IgD-negative memory B cell (primary cell): ENCODE measurements around the gene SCARB1. TPM values are rescaled to one million over a fixed set of nuclear protein-coding genes. Genes with fewer than 3 reads are reported as not detected.

ENCODE experiments used
- H3K27ac Mint-ChIP-seq, 3 donors: one replicate each; pipeline ENCODE4 v1.8.0; 2020 to 2022; ENCODE audit warnings: mild to moderate bottlenecking in 3 of 3, mixed read lengths in 3 of 3, moderate library complexity in 1 of 3
- H3K27me3 Mint-ChIP-seq: one replicate; pipeline ENCODE4 v1.8.0; 2021; ENCODE audit warnings: mixed read lengths
- H3K36me3 Mint-ChIP-seq: one replicate; pipeline ENCODE4 v1.8.0; 2020; ENCODE audit warnings: mild to moderate bottlenecking, mixed read lengths
- H3K4me1 Mint-ChIP-seq, 3 donors: one replicate each; pipeline ENCODE4 v1.8.0; 2020 to 2022; ENCODE audit warnings: mixed read lengths in 3 of 3, mild to moderate bottlenecking in 1 of 3
- H3K4me3 Mint-ChIP-seq, 4 donors: one replicate each; pipeline ENCODE4 v1.8.0; 2020 to 2022; ENCODE audit warnings: mild to moderate bottlenecking in 4 of 4, mixed read lengths in 4 of 4, moderate library complexity in 3 of 4
- H3K9me3 Mint-ChIP-seq, 3 donors: one replicate each; pipeline ENCODE4 v1.8.0; 2020 to 2021; ENCODE audit warnings: mixed read lengths in 3 of 3, mild to moderate bottlenecking in 1 of 3
- polyA plus RNA-seq: library from polyadenylated mRNA; unstranded; fragments of 300-500 nt; fragmentation: Illumina TruSeq; gene quantifications from one replicate; pipeline ENCODE4 v1.2.3, GENCODE V29; 2021

Gene SCARB1
- polyA plus RNA-seq, 1 donor from 2014 or later, result 23.9 TPM

DNA sequence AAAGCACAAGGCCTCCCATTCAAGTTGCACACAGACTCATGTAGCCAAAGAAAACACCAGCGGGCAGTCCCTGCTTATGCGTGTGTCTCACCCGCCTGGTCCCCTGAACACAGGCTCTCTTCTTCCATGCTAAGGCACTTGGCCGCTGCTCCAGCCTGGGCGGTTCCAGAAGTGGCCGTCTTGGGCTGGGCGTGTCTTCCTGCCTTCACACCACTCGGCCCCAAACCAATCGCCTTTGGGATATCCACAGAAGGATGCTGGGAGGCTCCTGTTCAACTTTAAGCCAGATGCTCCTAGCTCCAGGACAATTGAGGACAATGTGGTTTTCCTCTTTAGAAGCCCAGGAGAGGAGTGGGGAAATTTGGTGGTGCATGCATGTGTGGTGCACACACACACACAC is 2.2 kb downstream of the SCARB1 start:
- H3K27me3 Mint-ChIP-seq, result no peaks in the 10 kb centered on the region
- H3K36me3 Mint-ChIP-seq, result peaks cover 2% of the 10 kb centered on the region
- no peaks in the 10 kb centered on the region for H3K9me3 Mint-ChIP-seq
- H3K4me3 Mint-ChIP-seq, result peak overlapping the region; percentile 53 to 92 (median 84)
- peaks cover 27 to 29% (median 27%) of the 10 kb centered on the region in 3 donors for H3K4me1 Mint-ChIP-seq
- peak overlapping the region in 1 of 3 donors; percentile 72 for H3K27ac Mint-ChIP-seq

DNA sequence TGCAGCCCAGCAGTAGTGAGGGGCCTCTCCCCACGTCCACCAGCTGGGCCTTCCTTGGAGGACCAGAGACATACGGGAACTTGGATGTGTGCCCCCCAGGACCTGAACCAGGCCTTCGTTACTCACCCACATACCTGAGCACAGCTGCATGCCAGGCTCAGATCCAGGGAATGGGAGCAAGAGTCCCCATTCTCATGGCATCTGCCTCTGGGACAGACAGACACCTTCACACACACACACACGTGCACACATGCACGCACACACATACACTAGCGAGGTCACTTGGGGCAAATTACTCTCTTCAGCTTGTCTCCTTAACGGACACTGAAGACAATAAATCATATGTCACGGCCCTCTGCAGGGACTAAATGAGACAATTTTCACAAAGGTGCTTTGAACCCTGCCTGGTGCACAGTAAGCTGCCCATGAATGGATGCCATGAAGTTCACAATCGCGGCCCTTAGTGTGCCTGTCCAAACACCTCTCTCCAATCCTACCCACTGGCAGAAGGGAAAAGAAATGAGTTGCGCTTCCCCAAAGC is 5.7 kb downstream of the SCARB1 start:
- H3K4me3 Mint-ChIP-seq, result no peak overlapping the region
- peaks cover 4% of the 10 kb centered on the region for H3K36me3 Mint-ChIP-seq
- H3K27ac Mint-ChIP-seq, result peak overlapping the region in 1 of 3 donors; percentile 23
- H3K9me3 Mint-ChIP-seq, result no peaks in the 10 kb centered on the region
- peaks cover 30 to 34% (median 34%) of the 10 kb centered on the region in 3 donors for H3K4me1 Mint-ChIP-seq
- H3K27me3 Mint-ChIP-seq, result no peaks in the 10 kb centered on the region

DNA sequence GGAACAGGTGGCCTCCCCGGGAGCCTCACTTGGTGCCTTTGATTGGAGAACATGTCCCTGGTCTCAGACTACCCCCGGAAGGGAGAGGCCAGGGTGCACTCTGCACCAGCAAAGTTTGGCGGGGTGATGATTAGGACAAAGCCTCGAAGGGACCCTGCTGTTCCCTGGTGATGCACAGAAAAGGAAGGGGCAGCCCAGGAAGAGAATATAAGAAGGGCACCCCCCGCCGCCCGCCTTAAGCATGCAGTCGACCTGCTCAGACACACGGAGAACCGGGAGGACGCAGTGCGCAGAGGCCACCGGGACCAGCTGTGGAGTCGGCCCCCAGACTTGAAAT is 6.9 kb downstream of the SCARB1 start:
- H3K9me3 Mint-ChIP-seq, result no peaks in the 10 kb centered on the region
- peak overlapping the region in 1 of 3 donors; percentile 48 for H3K27ac Mint-ChIP-seq
- peaks cover 19 to 25% (median 22%) of the 10 kb centered on the region in 3 donors for H3K4me1 Mint-ChIP-seq
- no peaks in the 10 kb centered on the region for H3K27me3 Mint-ChIP-seq
- H3K36me3 Mint-ChIP-seq, result peaks cover 4% of the 10 kb centered on the region
- H3K4me3 Mint-ChIP-seq, result no peak overlapping the region

DNA sequence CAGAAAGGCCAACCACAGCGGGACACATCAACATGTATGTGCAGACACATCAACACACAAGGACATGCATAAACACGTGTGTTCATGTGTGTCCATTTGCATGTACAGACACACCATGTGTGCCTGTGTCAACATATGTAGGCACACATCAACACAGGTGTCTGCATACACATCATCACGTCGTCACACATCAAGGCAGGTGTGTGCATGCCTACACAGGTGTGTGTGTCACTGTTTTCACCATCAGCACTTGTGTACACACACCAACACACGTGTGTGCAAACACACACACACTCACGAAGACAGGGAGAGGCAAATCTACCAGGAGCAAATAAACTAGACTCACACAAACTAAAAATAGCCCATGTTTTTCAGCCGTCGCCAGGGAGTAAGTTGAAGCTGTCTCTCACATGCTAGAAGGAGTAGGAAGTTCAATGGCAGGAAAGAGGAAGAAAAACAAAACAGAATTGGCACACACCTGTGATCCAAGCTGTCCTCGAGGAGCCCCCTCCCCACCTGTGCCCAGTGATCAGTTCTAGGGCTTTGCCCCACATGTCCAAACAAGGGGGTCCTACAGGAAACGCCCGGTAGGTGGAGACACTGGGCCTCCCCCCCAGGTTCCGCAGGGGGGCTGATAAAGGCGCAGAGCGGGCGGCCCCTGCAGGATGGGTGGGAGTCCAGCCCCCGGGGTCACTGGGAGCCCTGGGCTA is 7.4 kb downstream of the SCARB1 start:
- peak overlapping the region in 2 of 4 donors; percentile 35 to 68 for H3K4me3 Mint-ChIP-seq
- peak overlapping the region in 1 of 3 donors; percentile 48 for H3K27ac Mint-ChIP-seq

DNA sequence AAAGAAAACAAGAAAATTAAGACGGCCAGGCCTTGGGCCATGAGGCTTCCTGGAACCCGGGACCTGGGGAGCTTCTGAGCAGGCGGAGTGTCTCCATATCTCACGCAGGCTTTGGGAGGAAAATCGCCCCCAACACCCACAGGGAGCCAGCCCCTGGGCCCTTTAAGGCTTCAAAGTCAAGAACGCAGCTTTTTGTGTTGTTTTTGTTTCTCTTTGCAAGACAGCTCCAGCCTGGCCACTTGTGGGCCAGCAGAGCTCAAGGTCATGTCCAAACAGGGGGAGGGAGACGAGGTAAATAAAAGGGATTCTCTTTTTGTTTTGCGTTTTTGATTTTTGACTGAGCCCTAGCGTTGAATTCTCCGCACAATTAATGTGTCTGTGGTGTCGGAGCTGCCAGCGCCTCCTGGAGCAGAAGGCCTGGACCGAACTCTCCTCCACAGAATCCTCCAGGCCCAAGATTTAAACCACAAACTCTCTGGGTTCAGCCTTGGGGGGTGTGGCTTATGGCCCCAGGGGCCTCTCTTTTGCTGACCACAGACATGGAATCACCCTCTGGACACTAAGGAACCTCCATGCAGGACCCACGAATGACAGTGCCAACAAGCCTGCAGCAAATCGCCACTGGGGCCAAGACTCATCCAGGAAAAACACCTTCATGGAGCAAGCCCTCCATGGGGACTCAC is 8.2 kb downstream of the SCARB1 start:
- no peak overlapping the region for H3K27ac Mint-ChIP-seq
- H3K9me3 Mint-ChIP-seq, result no peaks in the 10 kb centered on the region
- H3K36me3 Mint-ChIP-seq, result peaks cover 4% of the 10 kb centered on the region
- no peak overlapping the region for H3K4me3 Mint-ChIP-seq
- H3K4me1 Mint-ChIP-seq, result peaks cover 9 to 18% (median 9%) of the 10 kb centered on the region in 3 donors
- no peaks in the 10 kb centered on the region for H3K27me3 Mint-ChIP-seq

More for the DNA sequence above, 7.4 kb downstream of the SCARB1 start:
- H3K27me3 Mint-ChIP-seq, result no peaks in the 10 kb centered on the region
- H3K9me3 Mint-ChIP-seq, result no peaks in the 10 kb centered on the region
- H3K36me3 Mint-ChIP-seq, result peaks cover 4% of the 10 kb centered on the region
- peaks cover 14 to 21% (median 18%) of the 10 kb centered on the region in 3 donors for H3K4me1 Mint-ChIP-seq

DNA sequence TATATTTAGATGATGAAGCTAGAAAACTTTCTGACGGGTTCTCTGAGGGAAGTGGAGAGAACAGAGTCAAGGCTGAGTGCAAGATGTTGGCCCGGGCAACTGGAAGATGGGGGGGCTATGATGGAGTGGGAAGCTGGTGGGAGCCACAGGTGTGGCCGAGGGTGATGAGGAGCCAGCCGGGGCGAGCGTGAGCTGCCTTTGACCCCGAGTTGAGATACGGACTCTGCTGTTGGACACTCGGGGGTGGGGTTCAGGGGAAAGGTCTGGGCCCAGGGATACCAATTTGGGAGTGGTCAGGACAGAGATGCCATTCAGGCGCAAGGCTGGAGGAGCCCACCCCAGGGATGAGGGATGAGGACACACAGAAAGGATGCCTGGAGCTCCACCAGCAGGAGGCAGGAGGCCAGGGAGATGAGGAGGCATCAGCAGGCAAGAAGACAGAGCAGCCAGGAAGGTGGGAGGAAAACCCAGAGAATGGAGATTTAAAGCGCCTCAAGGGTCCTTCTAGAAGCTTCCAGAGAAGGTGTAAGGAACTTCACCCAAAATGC is 9.0 kb downstream of the SCARB1 start:
- Mint-ChIP-seq H3K36me3 (peaks cover 4% of the 10 kb centered on the region), H3K9me3 (no peaks in the 10 kb centered on the region), H3K27me3 (no peaks in the 10 kb centered on the region), H3K27ac (peak overlapping the region in 2 of 3 donors; percentile 69 to 92), H3K4me3 (peak overlapping the region in 2 of 4 donors; percentile 76 to 85), H3K4me1 (peaks cover 7 to 18% (median 9%) of the 10 kb centered on the region in 3 donors)

DNA sequence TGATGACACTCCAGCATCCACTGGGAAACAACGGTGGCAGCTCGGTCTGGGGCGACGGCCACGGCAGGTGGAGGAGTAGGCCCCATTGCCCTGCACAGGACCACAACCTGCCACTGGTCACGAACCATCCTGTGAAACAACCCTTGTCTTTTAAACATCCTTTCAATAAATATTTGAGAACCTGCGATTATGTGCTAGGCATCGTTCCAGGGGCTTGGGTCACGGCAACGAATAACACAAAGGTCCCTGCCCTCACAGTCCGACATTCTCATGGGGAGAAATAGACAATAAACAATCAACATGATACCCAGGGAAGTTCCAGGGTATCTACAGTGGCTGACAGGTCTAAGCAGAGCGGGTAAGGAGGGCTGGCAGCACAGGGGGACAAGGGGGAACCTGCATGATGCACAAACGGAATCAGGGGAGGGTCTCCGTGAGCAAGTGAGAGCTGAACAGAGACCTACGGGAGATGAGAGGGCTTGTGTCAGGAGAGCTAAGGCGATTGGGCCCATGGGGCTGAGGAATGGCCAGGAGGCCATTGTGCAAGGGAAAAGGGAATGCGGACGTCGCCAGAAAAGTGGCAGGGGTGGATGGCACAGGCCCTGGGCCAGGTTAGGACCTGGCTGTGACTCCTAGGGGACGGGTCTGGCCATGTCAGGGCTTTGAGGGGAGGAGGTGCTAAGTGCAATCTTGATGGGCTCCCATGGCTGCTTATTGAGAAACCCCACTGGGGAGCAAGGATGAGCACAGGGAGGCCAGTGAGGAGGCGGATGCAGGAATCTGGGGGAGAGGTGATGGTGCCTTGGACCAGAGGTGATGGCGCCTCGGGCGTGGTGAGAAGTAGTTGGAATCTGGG is 9.7 kb downstream of the SCARB1 start:
- Mint-ChIP-seq H3K27me3 (no peaks in the 10 kb centered on the region), H3K9me3 (no peaks in the 10 kb centered on the region), H3K4me1 (peaks cover 7 to 18% (median 9%) of the 10 kb centered on the region in 3 donors), H3K27ac (peak overlapping the region in 2 of 3 donors; percentile 69 to 92), H3K4me3 (peak overlapping the region in 1 of 4 donors; percentile 25), H3K36me3 (peaks cover 4% of the 10 kb centered on the region)

DNA sequence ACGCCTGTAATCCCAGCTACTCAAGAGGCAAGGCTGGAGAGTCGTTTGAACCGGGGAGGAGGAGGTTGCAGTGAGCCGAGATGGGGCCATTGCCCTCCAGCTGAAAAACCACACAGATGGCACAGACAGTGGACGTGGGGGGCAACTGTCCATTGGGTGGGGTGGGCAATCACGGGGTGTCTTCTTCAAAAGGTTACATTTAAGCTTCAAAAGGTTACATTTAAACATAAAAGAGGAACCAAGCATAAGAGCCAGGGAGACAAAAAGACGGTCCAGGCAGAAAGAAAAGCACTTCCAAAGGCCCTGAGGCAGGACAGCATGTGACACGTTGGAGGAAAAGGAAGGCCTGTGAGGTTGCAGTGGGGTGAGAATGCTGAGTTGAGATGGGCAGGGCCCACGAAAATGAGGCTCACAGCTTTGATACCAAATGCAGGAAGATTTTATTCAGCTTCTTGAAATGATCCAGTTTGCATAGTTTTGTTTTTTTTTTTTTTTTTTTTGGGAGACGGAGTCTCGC is 10.7 kb downstream of the SCARB1 start:
- H3K4me1 Mint-ChIP-seq, result peaks cover 7 to 18% (median 9%) of the 10 kb centered on the region in 3 donors
- no peak overlapping the region for H3K27ac Mint-ChIP-seq
- peaks cover 5% of the 10 kb centered on the region for H3K36me3 Mint-ChIP-seq
- no peaks in the 10 kb centered on the region for H3K9me3 Mint-ChIP-seq
- H3K4me3 Mint-ChIP-seq, result no peak overlapping the region
- H3K27me3 Mint-ChIP-seq, result no peaks in the 10 kb centered on the region

DNA sequence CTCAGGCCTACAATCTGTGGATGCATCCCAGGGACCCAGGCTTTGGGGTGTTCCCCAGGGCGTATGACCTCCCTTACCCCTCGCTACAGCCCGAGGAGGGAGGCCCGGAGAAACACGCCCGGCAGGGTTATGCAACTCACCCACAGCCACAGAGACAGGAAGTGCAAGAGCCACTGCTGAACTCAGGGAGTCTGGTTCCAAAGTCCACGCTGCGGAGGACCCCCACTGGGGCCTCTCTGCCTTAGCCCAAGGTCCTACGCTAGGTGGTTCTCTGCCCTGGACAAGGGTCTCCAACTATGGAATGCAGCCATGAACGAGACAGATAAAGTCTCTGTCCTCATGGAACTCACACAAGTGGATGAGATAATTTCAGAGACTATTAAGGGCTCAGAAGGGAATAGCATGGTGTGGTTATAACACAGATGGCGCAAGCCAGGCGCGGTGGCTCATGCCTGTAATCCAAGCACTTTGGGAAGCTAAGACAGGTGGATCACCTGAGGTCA is 11.3 kb downstream of the SCARB1 start:
- no peaks in the 10 kb centered on the region for H3K27me3 Mint-ChIP-seq
- H3K4me3 Mint-ChIP-seq, result no peak overlapping the region
- H3K27ac Mint-ChIP-seq, result peak overlapping the region in 1 of 3 donors; percentile 53
- peaks cover 4% of the 10 kb centered on the region for H3K36me3 Mint-ChIP-seq
- no peaks in the 10 kb centered on the region for H3K9me3 Mint-ChIP-seq
- H3K4me1 Mint-ChIP-seq, result peaks cover 7 to 18% (median 9%) of the 10 kb centered on the region in 3 donors

DNA sequence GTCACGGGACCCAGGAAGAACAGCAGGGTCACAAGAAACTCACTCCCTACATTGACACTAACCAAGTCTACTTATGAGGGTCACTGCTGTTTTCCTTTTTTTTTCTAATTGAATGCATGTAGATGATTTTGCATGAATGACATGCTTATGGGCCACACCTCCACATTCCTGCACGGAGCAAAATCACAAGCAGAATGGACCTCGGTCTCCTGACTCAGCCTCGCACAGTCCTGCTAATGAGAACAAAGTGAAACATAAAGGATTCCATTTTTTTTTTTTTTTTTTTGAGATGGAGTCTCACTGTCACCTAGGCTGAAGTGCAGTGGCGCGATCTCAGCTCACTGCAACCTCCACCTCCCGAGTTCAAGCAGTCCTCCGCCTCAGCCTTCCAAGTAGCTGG is 12.3 kb downstream of the SCARB1 start:
- Mint-ChIP-seq H3K4me3 (no peak overlapping the region), H3K27ac (no peak overlapping the region), H3K36me3 (peaks cover 4% of the 10 kb centered on the region), H3K4me1 (peaks cover 4 to 12% (median 7%) of the 10 kb centered on the region in 3 donors), H3K9me3 (no peaks in the 10 kb centered on the region), H3K27me3 (no peaks in the 10 kb centered on the region)

DNA sequence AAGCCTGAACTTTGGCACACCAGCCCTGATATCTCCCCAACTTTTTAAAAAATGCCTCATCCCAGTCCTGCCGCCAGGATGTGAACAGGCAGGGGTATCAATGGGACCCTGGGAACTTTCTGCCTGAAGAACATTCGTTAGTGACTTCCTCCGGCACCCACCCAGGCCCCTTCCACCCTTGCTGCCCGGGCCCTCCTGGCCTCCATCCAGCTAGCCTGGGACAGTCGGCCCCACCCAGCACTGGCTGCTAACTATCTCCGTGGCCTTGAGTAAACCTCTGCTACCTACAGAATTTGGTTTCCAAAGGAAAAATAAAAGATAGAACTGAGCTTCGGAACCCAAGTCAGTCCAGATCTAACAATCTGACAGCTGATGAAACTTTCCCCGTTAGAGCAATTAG is 14.3 kb downstream of the SCARB1 start:
- peaks cover 7% of the 10 kb centered on the region for H3K36me3 Mint-ChIP-seq
- no peak overlapping the region for H3K4me3 Mint-ChIP-seq
- H3K9me3 Mint-ChIP-seq, result no peaks in the 10 kb centered on the region
- no peak overlapping the region for H3K27ac Mint-ChIP-seq
- H3K4me1 Mint-ChIP-seq, result peaks cover 0 to 9% (median 4%) of the 10 kb centered on the region in 3 donors
- no peaks in the 10 kb centered on the region for H3K27me3 Mint-ChIP-seq

DNA sequence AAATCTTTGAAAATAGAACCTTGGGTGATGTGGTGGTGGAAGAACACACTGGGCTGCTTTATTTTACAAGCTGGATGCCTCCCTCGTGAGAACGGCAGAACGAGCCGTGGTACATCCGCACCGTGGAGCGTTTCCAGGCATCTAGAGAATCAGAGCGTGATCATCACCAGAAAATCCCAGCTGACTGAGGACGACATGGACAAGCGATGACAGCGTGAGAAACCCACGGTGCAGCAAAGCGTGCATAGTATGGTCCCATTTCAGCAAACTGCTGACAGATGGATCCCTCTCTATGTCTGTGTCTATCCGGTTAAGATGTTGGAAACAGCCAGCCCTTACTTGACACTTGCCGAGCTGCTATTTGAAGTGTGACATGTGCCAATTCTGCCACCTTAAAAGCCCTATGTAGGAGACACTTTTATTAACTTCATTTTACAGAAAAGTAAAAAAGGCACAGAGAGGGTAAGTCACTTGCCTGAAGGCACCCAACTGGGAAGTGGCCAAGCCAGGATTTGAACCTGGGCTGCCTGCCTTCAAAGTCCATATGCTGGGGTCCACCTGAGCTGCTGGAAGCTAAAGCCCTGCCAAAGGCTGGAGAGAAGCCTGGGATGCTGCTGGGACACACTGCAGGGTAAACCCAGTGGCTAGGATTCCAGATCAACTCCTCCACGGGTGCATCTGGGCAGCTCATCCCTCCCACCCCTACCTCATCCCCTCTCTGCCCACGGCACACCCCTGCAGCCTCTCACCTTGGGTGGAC is 14.9 kb downstream of the SCARB1 start:
- peaks cover 0 to 4% (median 4%) of the 10 kb centered on the region in 3 donors for H3K4me1 Mint-ChIP-seq
- H3K27me3 Mint-ChIP-seq, result no peaks in the 10 kb centered on the region
- peaks cover 7% of the 10 kb centered on the region for H3K36me3 Mint-ChIP-seq
- H3K9me3 Mint-ChIP-seq, result no peaks in the 10 kb centered on the region
- no peak overlapping the region for H3K4me3 Mint-ChIP-seq
- H3K27ac Mint-ChIP-seq, result no peak overlapping the region

DNA sequence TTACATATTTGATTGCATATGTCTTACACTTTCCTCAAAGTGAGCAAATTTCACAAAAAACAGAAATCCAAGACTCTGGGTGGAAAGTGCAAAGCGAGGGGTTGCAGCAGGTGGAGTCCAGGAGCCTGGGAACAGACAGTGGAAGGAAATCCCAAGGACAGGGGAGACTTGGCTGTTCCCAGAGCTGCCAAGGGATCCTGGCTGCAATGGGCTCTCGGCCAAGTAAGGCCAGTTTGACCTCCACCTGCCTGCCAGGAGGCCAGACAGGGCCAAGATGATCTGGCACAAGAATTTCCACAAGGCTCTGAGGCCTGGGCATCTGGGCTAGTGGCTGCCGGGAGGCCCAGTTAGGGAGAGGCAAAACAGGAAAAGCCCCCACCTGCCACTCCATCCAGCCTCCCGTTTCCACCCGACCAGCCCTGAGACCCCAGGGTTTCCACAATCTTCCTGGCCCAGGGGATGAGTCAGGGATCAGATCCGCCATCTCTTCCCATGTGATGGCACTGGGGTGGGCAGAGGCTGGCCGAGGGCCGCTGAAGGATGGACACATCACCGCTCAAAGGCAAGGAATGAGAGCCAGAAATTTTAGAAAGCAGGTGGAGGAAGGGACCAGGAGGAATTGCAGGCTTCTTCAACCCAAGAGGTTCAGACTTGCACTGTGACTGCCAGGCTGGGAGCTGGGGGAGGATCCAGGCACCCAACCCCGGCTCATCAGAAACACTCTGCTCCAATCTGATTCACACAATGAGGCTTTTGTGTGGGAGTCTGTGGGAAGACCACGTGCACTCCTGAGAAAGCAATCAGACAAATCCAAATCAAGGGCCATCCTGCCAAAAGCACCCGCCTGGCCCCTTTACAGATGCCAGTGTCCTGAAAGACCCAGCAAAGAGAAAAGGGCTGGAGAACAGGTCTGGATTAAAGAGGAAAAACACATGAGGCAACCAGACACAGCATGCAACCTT is 16.3 kb downstream of the SCARB1 start:
- Mint-ChIP-seq H3K36me3 (peaks cover 5% of the 10 kb centered on the region), H3K4me1 (peaks cover 0 to 6% (median 2%) of the 10 kb centered on the region in 3 donors), H3K27ac (no peak overlapping the region), H3K4me3 (no peak overlapping the region), H3K27me3 (no peaks in the 10 kb centered on the region), H3K9me3 (no peaks in the 10 kb centered on the region)
